Activated CD8-positive, alpha-beta T cell treated with anti-CD3 and anti-CD28 coated beads, Interleukin-2, amount 10 ng/mL, durations not matched to agents 7 days and 5 days (primary cell): Measurements from ENCODE around the gene CRYBG2. TPM values are rescaled to one million over a fixed set of nuclear protein-coding genes. Genes with fewer than 3 reads are reported as not detected.

ENCODE experiments used
- ATAC-seq: fragments of 150-1000 bp; cut with Tn5 transposase; one replicate; pipeline ENCODE4 v1.10.0; 2021; ENCODE audit warnings: moderate library complexity
- CTCF ChIA-PET: fragments of 350-600 bp; sonication (Branson Sonifier 250); formaldehyde crosslinking; loops from one replicate; lab custom pipeline; 2021; ENCODE audit warnings: antibody characterized with exemption; lab: Charles Lee
- POLR2A ChIA-PET: fragments of 350-600 bp; sonication (Branson Sonifier 250); formaldehyde crosslinking; loops from one replicate; lab custom pipeline; 2021; ENCODE audit warnings: antibody characterized with exemption; lab: Charles Lee
- DNase-seq: peaks from one replicate; pipeline ENCODE4 v3.0.0-alpha.2; 2020
- H3K27ac Mint-ChIP-seq: one replicate; pipeline ENCODE4 v1.8.0; 2021; ENCODE audit warnings: mild to moderate bottlenecking, mixed read lengths
- H3K27me3 Mint-ChIP-seq: one replicate; pipeline ENCODE4 v1.8.0; 2021; ENCODE audit warnings: low read depth, mixed read lengths
- H3K36me3 Mint-ChIP-seq: one replicate; pipeline ENCODE4 v1.8.0; 2021; ENCODE audit warnings: low read depth, mixed read lengths
- H3K4me1 Mint-ChIP-seq: one replicate; pipeline ENCODE4 v1.8.0; 2021; ENCODE audit warnings: low read depth, mixed read lengths
- H3K4me3 Mint-ChIP-seq: one replicate; pipeline ENCODE4 v1.8.0; 2021; ENCODE audit warnings: mild to moderate bottlenecking, mixed read lengths
- H3K9me3 Mint-ChIP-seq: one replicate; pipeline ENCODE4 v1.8.0; 2022; ENCODE audit warnings: mixed read lengths; ENCODE audit not compliant: insufficient read depth
- total RNA-seq, 2 experiments: library from RNA; stranded (reverse); gene quantifications; one replicate each; pipeline ENCODE4 v1.2.3, GENCODE V29; 2021

Gene CRYBG2
- total RNA-seq, 2 experiments from 2014 or later, result 7.6 to 8.7 TPM

- H3K27ac Mint-ChIP-seq, result peak overlapping the region; percentile 68
- H3K27me3 Mint-ChIP-seq, result peaks cover 8% of the 10 kb centered on the region
- H3K36me3 Mint-ChIP-seq, result peaks cover 9% of the 10 kb centered on the region
- POLR2A ChIA-PET, result interaction anchor here (0.8 to 1.1 kb wide), 2 partner anchors 29 to 32 kb away, joined by 3 read pairs; no protein-coding TSS in a partner anchor
- CTCF ChIA-PET, result interaction anchor here (0.8 to 9.8 kb wide), 5 partner anchors 10 to 43 kb away, joined by 3 to 160 read pairs (median 9); partner anchors contain the start of gene ZNF683
- peaks cover 85% of the 10 kb centered on the region for H3K4me1 Mint-ChIP-seq
- peak; percentile 14 for ATAC-seq
- H3K9me3 Mint-ChIP-seq, result no peaks in the 10 kb centered on the region
- peak; percentile 68 for DNase-seq
- H3K4me3 Mint-ChIP-seq, result peak overlapping the region; percentile 74
Observed at GRCh38 chr1:26359981-26360806, 6.3 kb upstream of the CRYBG2 start.

- CTCF ChIA-PET, result interaction anchor here (0.8 to 9.8 kb wide), 28 partner anchors 8 to 233 kb away, joined by 3 to 160 read pairs (median 4); partner anchors contain the start of genes CEP85, ZNF593 and ZNF683
- peak overlapping the region; percentile 68 for H3K27ac Mint-ChIP-seq
- peak; percentile 85 for ATAC-seq
- DNase-seq, result peak; percentile 89
- H3K9me3 Mint-ChIP-seq, result no peaks in the 10 kb centered on the region
- POLR2A ChIA-PET, result interaction anchor here (0.8 to 1.7 kb wide), 8 partner anchors 16 to 78 kb away, joined by 3 to 5 read pairs (median 3); no protein-coding TSS in a partner anchor
- peak overlapping the region; percentile 47 for H3K4me3 Mint-ChIP-seq
- peaks cover 70% of the 10 kb centered on the region for H3K4me1 Mint-ChIP-seq
- peaks cover 5% of the 10 kb centered on the region for H3K36me3 Mint-ChIP-seq
- peaks cover 8% of the 10 kb centered on the region for H3K27me3 Mint-ChIP-seq
Observed at GRCh38 chr1:26358411-26359384, 4.8 kb upstream of the CRYBG2 start.

GRCh38 chr1:26357121-26357602, 3.2 kb upstream of the CRYBG2 start:
- H3K4me3 Mint-ChIP-seq, result no peak overlapping the region
- no peak overlapping the region for H3K27ac Mint-ChIP-seq
- POLR2A ChIA-PET, result no interaction called here
- H3K9me3 Mint-ChIP-seq, result no peaks in the 10 kb centered on the region
- peaks cover 5% of the 10 kb centered on the region for H3K36me3 Mint-ChIP-seq
- DNase-seq, result no peak
- CTCF ChIA-PET, result interaction anchor here (1.2 to 9.8 kb wide), 5 partner anchors 13 to 82 kb away, joined by 3 to 160 read pairs (median 5); partner anchors contain the start of gene ZNF683
- ATAC-seq, result no peak
- H3K4me1 Mint-ChIP-seq, result peaks cover 56% of the 10 kb centered on the region
- H3K27me3 Mint-ChIP-seq, result peaks cover 10% of the 10 kb centered on the region

- Mint-ChIP-seq H3K9me3 (no peaks in the 10 kb centered on the region), H3K4me1 (peaks cover 47% of the 10 kb centered on the region)
- POLR2A ChIA-PET, result no interaction called here
Observed at GRCh38 chr1:26356106-26356505, 2.2 kb upstream of the CRYBG2 start.

GRCh38 chr1:26354972-26355371, 1.0 kb upstream of the CRYBG2 start:
- H3K4me3 Mint-ChIP-seq, result no peak overlapping the region
- peaks cover 36% of the 10 kb centered on the region for H3K4me1 Mint-ChIP-seq

More at GRCh38 chr1:26356106-26356505, 2.2 kb upstream of the CRYBG2 start:
- no peak for ATAC-seq
- CTCF ChIA-PET, result interaction anchor here (1.2 to 1.7 kb wide), 3 partner anchors 8 to 81 kb away, joined by 3 to 5 read pairs (median 5); no protein-coding TSS in a partner anchor
- no peak for DNase-seq
- Mint-ChIP-seq H3K36me3 (peaks cover 4% of the 10 kb centered on the region), H3K27me3 (peaks cover 9% of the 10 kb centered on the region), H3K4me3 (no peak overlapping the region), H3K27ac (no peak overlapping the region)

GRCh38 chr1:26353210-26353859, 595 bp downstream of the CRYBG2 start:
- Mint-ChIP-seq H3K36me3 (no peaks in the 10 kb centered on the region), H3K9me3 (no peaks in the 10 kb centered on the region), H3K4me1 (peaks cover 20% of the 10 kb centered on the region), H3K27me3 (peaks cover 3% of the 10 kb centered on the region), H3K4me3 (no peak overlapping the region), H3K27ac (no peak overlapping the region)
- CTCF ChIA-PET, result interaction anchor here (1.5 kb wide), 1 partner anchor 11 kb away, joined by 5 read pairs; no protein-coding TSS in a partner anchor
- ATAC-seq (no peak), DNase-seq (no peak)
- POLR2A ChIA-PET, result no interaction called here

More at GRCh38 chr1:26354972-26355371, 1.0 kb upstream of the CRYBG2 start:
- ATAC-seq, result no peak
- Mint-ChIP-seq H3K27me3 (peaks cover 3% of the 10 kb centered on the region), H3K27ac (no peak overlapping the region), H3K9me3 (no peaks in the 10 kb centered on the region), H3K36me3 (no peaks in the 10 kb centered on the region)
- DNase-seq, result no peak
- ChIA-PET CTCF (interaction anchor here (1.0 to 1.7 kb wide), 3 partner anchors 9 to 62 kb away, joined by 3 to 5 read pairs (median 3); no protein-coding TSS in a partner anchor), POLR2A (no interaction called here)

- Mint-ChIP-seq H3K9me3 (no peaks in the 10 kb centered on the region), H3K4me3 (no peak overlapping the region), H3K27ac (no peak overlapping the region), H3K27me3 (peaks cover 3% of the 10 kb centered on the region), H3K36me3 (no peaks in the 10 kb centered on the region), H3K4me1 (peaks cover 13% of the 10 kb centered on the region)
- no peak for ATAC-seq
- POLR2A ChIA-PET, result no interaction called here
- CTCF ChIA-PET, result no interaction called here
- no peak for DNase-seq
Observed at GRCh38 chr1:26352338-26352679, 1.6 kb downstream of the CRYBG2 start.

GRCh38 chr1:26351590-26352337, 2.2 kb downstream of the CRYBG2 start:
- no peak for ATAC-seq
- Mint-ChIP-seq H3K27ac (no peak overlapping the region), H3K27me3 (peaks cover 3% of the 10 kb centered on the region), H3K4me1 (peaks cover 10% of the 10 kb centered on the region), H3K4me3 (no peak overlapping the region), H3K9me3 (no peaks in the 10 kb centered on the region), H3K36me3 (no peaks in the 10 kb centered on the region)
- ChIA-PET CTCF (no interaction called here), POLR2A (no interaction called here)
- DNase-seq, result no peak

GRCh38 chr1:26350701-26351589, 3.0 kb downstream of the CRYBG2 start:
- CTCF ChIA-PET, result interaction anchor here (0.8 to 1.1 kb wide), 2 partner anchors 8 to 13 kb away, joined by 3 read pairs; no protein-coding TSS in a partner anchor
- H3K27me3 Mint-ChIP-seq, result peaks cover 3% of the 10 kb centered on the region
- DNase-seq, result no peak
- no peak for ATAC-seq
- POLR2A ChIA-PET, result no interaction called here
- H3K4me1 Mint-ChIP-seq, result peaks cover 11% of the 10 kb centered on the region
- no peak overlapping the region for H3K27ac Mint-ChIP-seq
- H3K4me3 Mint-ChIP-seq, result no peak overlapping the region
- H3K9me3 Mint-ChIP-seq, result no peaks in the 10 kb centered on the region
- H3K36me3 Mint-ChIP-seq, result no peaks in the 10 kb centered on the region
